Measurements from ENCODE around the gene CTDSP1. TPM values are rescaled to one million over a fixed set of nuclear protein-coding genes. Genes with fewer than 3 reads are reported as not detected.
A peak's percentile ranks its signal among the peaks of the same experiment; 100 is the strongest.

CTDSP1 gene
- total RNA-seq, 1 experiment from 2014 or later, result 52.3 TPM

DNA sequence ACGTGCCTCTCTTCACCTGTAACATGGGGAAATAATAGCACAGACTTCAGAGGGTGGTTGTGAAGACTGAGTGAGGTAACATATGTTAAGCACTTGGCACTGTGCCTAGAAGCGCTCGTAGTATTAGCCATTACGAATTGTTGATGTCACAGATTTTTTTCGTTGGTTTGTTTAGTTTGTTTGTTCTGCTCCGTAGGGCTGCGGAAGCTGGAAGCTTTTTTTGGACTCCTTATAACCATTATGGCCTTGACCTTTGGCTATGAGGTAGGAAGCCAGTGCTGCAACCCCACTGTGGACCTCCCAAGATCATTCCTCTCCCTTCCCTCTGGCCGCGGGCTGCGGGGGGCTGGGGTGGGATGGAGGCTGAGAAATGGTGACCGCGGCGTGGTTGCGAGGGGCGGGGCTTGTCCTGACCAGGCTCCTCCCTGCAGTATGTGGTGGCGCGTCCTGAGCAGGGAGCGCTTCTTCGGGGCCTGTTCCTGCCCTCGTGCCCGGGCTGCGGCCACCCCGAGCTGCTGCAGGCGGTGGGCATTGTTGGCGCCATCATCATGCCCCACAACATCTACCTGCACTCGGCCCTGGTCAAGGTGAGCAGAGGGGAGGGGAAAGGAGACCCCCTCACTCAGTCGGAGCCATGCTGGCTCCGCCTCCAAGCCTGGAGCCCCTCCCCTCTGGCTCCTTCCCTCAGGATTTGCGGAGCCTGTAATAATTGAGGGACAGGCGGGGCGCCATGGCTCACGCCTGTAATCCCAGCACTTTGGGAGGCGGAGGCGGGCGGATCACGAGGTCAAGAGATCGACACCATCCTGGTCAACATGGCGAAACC lies 12.1 kb upstream of the CTDSP1 start:
- H3K14ac ChIP-seq (ENCODE audit: insufficient read depth, low read length), result no peak overlapping the region; the same call in 1 of the 2 replicates
- H3K79me1 ChIP-seq (ENCODE audit: insufficient read depth, low read depth, low read length, poor library complexity, severe bottlenecking), result no peaks in the 10 kb centered on the region
- no peak overlapping the region for H3T11ph ChIP-seq (ENCODE audit: low read length)
- WGBS (ENCODE audit: extremely low coverage, insufficient read length, low lambda C conversion rate), result no CpG with 5 or more reads among the region's 38 CpGs
- H3K23me2 ChIP-seq (ENCODE audit: insufficient read length, low read depth, low read length, poor library complexity, severe bottlenecking), result peaks cover 6% of the 10 kb centered on the region
- H2BK5ac ChIP-seq (ENCODE audit: insufficient read length, low read length), result no peak overlapping the region
- H3K27ac ChIP-seq (ENCODE audit: insufficient read length, low read depth, low read length), result no peak overlapping the region
- no peak overlapping the region for H2BK20ac ChIP-seq (ENCODE audit: low read depth, low read length, poor library complexity, severe bottlenecking)
- no peak overlapping the region for H3K56ac ChIP-seq (ENCODE audit: insufficient read length, low read depth, low read length)
- no peak overlapping the region for H2AFZ ChIP-seq (ENCODE audit: low read length)
- Mint-ChIP-seq H3K27ac (peak overlapping the region; percentile 59 to 88 (median 82); a peak in 6 of 7 replicates), H3K4me3 (peak overlapping the region; percentile 71 to 86), H3K27me3 (ENCODE audit: low read depth) (peaks cover 42% of the 10 kb centered on the region), H3K4me1 (peaks cover 5 to 8% of the 10 kb centered on the region in 2 experiments; a peak in 3 of 4 replicates), H3K9me3 (no peaks in the 10 kb centered on the region; a peak in 1 of 5 replicates), H3K36me3 (ENCODE audit: insufficient read depth in 1 of 3, low read depth in 3 of 3) (no peaks in the 10 kb centered on the region)
- no peak overlapping the region for H3K9ac ChIP-seq (ENCODE audit: extremely low read depth, insufficient read length, low read length)
- no peak overlapping the region for H3K4ac ChIP-seq (ENCODE audit: low read depth, low read length)
- H4K8ac ChIP-seq (replicated peaks; ENCODE audit: insufficient read length, low read depth, low read length), result no peak overlapping the region
- no peaks in the 10 kb centered on the region for H3K9me3 ChIP-seq (ENCODE audit: control insufficient read depth, low read depth, low read length)
- H2AK5ac ChIP-seq (ENCODE audit: insufficient read length, low read length), result no peak overlapping the region
- no peaks in the 10 kb centered on the region for H3K4me1 ChIP-seq (ENCODE audit: insufficient read depth, low read length)
- peaks cover 2% of the 10 kb centered on the region; the same call in 1 of the 2 replicates for H3K27me3 ChIP-seq (ENCODE audit: insufficient read depth, low read length)
- H3K4me2 ChIP-seq (ENCODE audit: insufficient read depth, insufficient read length, low read length), result peak overlapping the region; percentile 54
- TF ChIP-seq, protein P1, sequence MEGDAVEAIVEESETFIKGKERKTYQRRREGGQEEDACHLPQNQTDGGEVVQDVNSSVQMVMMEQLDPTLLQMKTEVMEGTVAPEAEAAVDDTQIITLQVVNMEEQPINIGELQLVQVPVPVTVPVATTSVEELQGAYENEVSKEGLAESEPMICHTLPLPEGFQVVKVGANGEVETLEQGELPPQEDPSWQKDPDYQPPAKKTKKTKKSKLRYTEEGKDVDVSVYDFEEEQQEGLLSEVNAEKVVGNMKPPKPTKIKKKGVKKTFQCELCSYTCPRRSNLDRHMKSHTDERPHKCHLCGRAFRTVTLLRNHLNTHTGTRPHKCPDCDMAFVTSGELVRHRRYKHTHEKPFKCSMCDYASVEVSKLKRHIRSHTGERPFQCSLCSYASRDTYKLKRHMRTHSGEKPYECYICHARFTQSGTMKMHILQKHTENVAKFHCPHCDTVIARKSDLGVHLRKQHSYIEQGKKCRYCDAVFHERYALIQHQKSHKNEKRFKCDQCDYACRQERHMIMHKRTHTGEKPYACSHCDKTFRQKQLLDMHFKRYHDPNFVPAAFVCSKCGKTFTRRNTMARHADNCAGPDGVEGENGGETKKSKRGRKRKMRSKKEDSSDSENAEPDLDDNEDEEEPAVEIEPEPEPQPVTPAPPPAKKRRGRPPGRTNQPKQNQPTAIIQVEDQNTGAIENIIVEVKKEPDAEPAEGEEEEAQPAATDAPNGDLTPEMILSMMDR (conservative IDR thresholded peaks at IDR 0.05), result no peak
- no peak overlapping the region for H2BK12ac ChIP-seq (ENCODE audit: insufficient read length, low read depth, low read length)
- no peaks in the 10 kb centered on the region for H3K79me2 ChIP-seq (ENCODE audit: insufficient read depth, low read length)
- H3K18ac ChIP-seq (ENCODE audit: insufficient read length, low read depth, low read length), result no peak overlapping the region
- H4K20me1 ChIP-seq (ENCODE audit: control insufficient read depth, insufficient read depth, insufficient read length), result no peaks in the 10 kb centered on the region
- DNase-seq, result peak; percentile 88
- no peak overlapping the region for H2BK15ac ChIP-seq (ENCODE audit: low read depth, low read length)
- no peak overlapping the region for H4K91ac ChIP-seq (ENCODE audit: insufficient read length, low read depth, low read length)
- H3K23ac ChIP-seq (ENCODE audit: insufficient read length, low read depth, low read length), result no peak overlapping the region
- no peak overlapping the region for H4K5ac ChIP-seq (ENCODE audit: insufficient read length, low read depth, low read length)
- no peak overlapping the region for H2BK120ac ChIP-seq (ENCODE audit: low read depth, low read length, poor library complexity, severe bottlenecking)

All from H9 (cell line).